Activated CD4-positive, alpha-beta memory T cell treated with anti-CD3 and anti-CD28 coated beads for 36 hours (primary cell): ENCODE results near the gene NR4A2. TPM values are rescaled to one million over a fixed set of nuclear protein-coding genes. Genes with fewer than 3 reads are reported as not detected.

Experiments used
- CTCF ChIA-PET: fragments of 350-600 bp; sonication (Branson Sonifier 250); formaldehyde crosslinking; loops from one replicate; lab custom pipeline; 2021; ENCODE audit warnings: antibody characterized with exemption, inconsistent platforms; lab: Charles Lee
- POLR2A ChIA-PET: fragments of 350-600 bp; sonication (Branson Sonifier 250); formaldehyde crosslinking; loops from one replicate; lab custom pipeline; 2021; ENCODE audit warnings: antibody characterized with exemption; lab: Charles Lee
- DNase-seq: peaks from one replicate; pipeline ENCODE4 v3.0.0-alpha.2; 2020
- H3K27ac Mint-ChIP-seq: one replicate; pipeline ENCODE4 v1.8.0; 2021; ENCODE audit warnings: mixed read lengths
- H3K27me3 Mint-ChIP-seq: one replicate; pipeline ENCODE4 v1.8.0; 2021; ENCODE audit warnings: mixed read lengths
- H3K36me3 Mint-ChIP-seq: one replicate; pipeline ENCODE4 v1.8.0; 2021; ENCODE audit warnings: mixed read lengths
- H3K4me1 Mint-ChIP-seq: one replicate; pipeline ENCODE4 v1.8.0; 2021; ENCODE audit warnings: low read depth, mixed read lengths
- H3K4me3 Mint-ChIP-seq: one replicate; pipeline ENCODE4 v1.8.0; 2021; ENCODE audit warnings: mild to moderate bottlenecking, mixed read lengths
- H3K9me3 Mint-ChIP-seq: one replicate; pipeline ENCODE4 v1.8.0; 2021; ENCODE audit warnings: mixed read lengths
- intact Hi-C: fragments of 100-400 bp; cut with micrococcal nuclease; formaldehyde crosslinking; loops from one replicate; pipeline ENCODE4 v1.15.1; 2023
- total RNA-seq, 2 experiments: library from RNA; stranded (reverse); gene quantifications; one replicate each; pipeline ENCODE4 v1.2.3, GENCODE V29; 2021

NR4A2 gene
- total RNA-seq, 2 experiments from 2014 or later, result 9.3 to 10.0 TPM

GRCh38 chr2:156347431-156347830, 14.9 kb upstream of the NR4A2 start:
- no peak overlapping the region for H3K27ac Mint-ChIP-seq
- no peaks in the 10 kb centered on the region for H3K9me3 Mint-ChIP-seq
- peaks cover 21% of the 10 kb centered on the region for H3K4me1 Mint-ChIP-seq
- H3K4me3 Mint-ChIP-seq, result no peak overlapping the region
- CTCF ChIA-PET, result interaction anchor here (1.2 kb wide), 1 partner anchor 12 kb away, joined by 4 read pairs; no protein-coding TSS in a partner anchor
- POLR2A ChIA-PET, result interaction anchor here (1.1 kb wide), 1 partner anchor 10 kb away, joined by 3 read pairs; no protein-coding TSS in a partner anchor
- no peak for DNase-seq
- intact Hi-C loops, result no loop called here
- no peaks in the 10 kb centered on the region for H3K27me3 Mint-ChIP-seq
- no peaks in the 10 kb centered on the region for H3K36me3 Mint-ChIP-seq

DNA sequence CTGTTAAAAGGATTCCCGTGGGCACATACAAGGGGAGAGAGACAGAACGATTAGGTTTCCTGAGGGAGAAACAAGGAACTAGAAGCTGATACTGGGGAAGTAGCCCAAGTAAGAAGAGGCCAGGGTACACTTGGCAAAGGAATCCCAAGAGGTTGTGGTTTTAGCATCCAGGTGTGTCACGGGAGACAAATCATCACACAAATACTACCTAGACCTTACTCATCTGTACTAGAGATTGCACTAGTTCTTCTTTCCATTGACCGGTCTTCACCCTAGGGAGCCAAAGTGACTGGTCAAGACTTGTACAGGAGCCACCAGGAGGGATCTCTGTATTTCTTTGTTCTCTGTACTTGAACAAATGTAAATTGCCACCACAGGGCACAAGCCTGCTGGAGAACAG, 14.2 kb upstream of the NR4A2 start:
- no peaks in the 10 kb centered on the region for H3K36me3 Mint-ChIP-seq
- peaks cover 21% of the 10 kb centered on the region for H3K4me1 Mint-ChIP-seq
- no peaks in the 10 kb centered on the region for H3K9me3 Mint-ChIP-seq
- POLR2A ChIA-PET, result interaction anchor here (1.1 to 2.5 kb wide), 2 partner anchors 11 to 12 kb away, joined by 3 to 11 read pairs; no protein-coding TSS in a partner anchor
- H3K27ac Mint-ChIP-seq, result no peak overlapping the region
- H3K27me3 Mint-ChIP-seq, result no peaks in the 10 kb centered on the region
- CTCF ChIA-PET, result interaction anchor here (1.5 kb wide), 1 partner anchor 11 kb away, joined by 6 read pairs; no protein-coding TSS in a partner anchor
- intact Hi-C loops, result no loop called here
- H3K4me3 Mint-ChIP-seq, result no peak overlapping the region
- no peak for DNase-seq

DNA sequence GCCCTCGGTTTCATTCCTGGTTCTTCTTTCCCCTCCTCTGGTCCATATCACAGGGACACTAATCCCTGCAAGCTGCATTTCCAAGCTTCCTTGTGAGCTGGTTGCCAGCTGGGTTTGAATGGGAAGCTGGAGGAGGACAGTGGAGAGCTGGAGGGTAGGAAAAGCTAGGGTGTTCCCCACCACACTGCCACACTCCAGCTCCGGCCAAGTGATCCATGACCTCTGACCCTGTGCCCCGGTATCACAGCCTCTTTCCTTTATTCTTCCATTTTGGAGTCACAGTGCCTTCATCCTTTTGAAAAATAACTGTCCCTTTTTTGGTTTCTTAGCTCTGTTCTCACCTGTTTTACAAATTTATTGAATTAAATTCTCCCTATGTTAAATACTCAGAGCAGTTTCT, 13.1 kb upstream of the NR4A2 start:
- DNase-seq, result no peak
- H3K27ac Mint-ChIP-seq, result no peak overlapping the region
- no peaks in the 10 kb centered on the region for H3K9me3 Mint-ChIP-seq
- H3K36me3 Mint-ChIP-seq, result no peaks in the 10 kb centered on the region
- peaks cover 26% of the 10 kb centered on the region for H3K4me1 Mint-ChIP-seq
- intact Hi-C loops, result no loop called here
- H3K4me3 Mint-ChIP-seq, result no peak overlapping the region
- ChIA-PET CTCF (interaction anchor here (1.5 to 2.1 kb wide), 2 partner anchors 12 to 244 kb away, joined by 6 read pairs; no protein-coding TSS in a partner anchor), POLR2A (interaction anchor here (2.5 kb wide), 1 partner anchor 11 kb away, joined by 11 read pairs; no protein-coding TSS in a partner anchor)
- no peaks in the 10 kb centered on the region for H3K27me3 Mint-ChIP-seq

- H3K27ac Mint-ChIP-seq, result peak overlapping the region; percentile 89
- peaks cover 42% of the 10 kb centered on the region for H3K4me1 Mint-ChIP-seq
- no peaks in the 10 kb centered on the region for H3K36me3 Mint-ChIP-seq
- no peaks in the 10 kb centered on the region for H3K9me3 Mint-ChIP-seq
- H3K27me3 Mint-ChIP-seq, result no peaks in the 10 kb centered on the region
- H3K4me3 Mint-ChIP-seq, result no peak overlapping the region
- ChIA-PET POLR2A (interaction anchor here (1.0 to 3.4 kb wide), 4 partner anchors 10 to 56 kb away, joined by 3 to 39 read pairs (median 18); partner anchors contain the start of gene NR4A2), CTCF (interaction anchor here (0.9 to 2.9 kb wide), 2 partner anchors 10 to 57 kb away, joined by 4 to 14 read pairs; no protein-coding TSS in a partner anchor)
- DNase-seq, result no peak
- intact Hi-C loops, result loop anchor here (1.0 kb wide), 1 partner anchor 41 kb away; no protein-coding TSS in a partner anchor
These were observed 11.4 kb upstream of the NR4A2 start for GRCh38 chr2:156343940-156344301.

DNA sequence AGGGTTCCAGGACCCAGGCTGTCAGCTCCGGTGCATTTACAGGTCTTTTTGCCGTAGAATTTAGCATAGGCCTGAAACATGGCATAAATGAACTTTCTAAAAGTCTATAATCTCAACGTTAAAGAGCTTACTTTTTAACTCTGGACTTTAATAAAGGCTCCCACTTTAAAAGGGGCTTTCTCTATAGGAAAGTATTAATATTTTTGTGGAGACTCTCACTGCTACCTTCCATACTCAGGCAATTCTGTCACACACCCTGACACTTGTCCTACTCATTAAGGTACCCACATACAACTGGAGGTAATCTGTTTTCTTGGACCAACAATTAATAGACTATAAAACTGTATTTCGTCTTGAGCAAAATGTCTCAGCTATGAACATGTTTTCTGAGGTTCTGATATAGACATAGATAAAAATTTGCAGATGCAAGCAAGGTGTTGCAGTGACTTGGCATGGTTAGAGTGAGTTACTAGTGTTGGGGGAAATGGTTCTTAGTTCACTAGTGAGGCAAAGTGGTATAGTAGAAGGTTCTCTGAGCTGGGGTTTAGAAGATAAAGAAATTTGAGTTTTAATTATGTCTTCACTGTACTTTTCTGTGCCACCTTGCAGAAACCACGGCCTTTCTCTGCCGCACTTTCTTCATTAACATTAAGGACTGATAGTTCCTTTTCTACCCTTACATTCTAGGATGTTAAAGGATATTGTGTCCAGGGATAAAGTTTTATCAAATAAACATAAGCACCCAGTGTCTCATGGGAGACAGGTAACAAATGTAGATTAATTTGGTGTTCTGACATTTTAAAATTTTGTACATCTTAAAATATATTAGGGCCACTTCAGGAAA, 10.8 kb upstream of the NR4A2 start:
- peaks cover 47% of the 10 kb centered on the region for H3K4me1 Mint-ChIP-seq
- H3K9me3 Mint-ChIP-seq, result no peaks in the 10 kb centered on the region
- intact Hi-C loops, result loop anchor here (1.0 kb wide), 1 partner anchor 42 kb away; no protein-coding TSS in a partner anchor
- peak overlapping the region; percentile 79 for H3K4me3 Mint-ChIP-seq
- peak overlapping the region; percentile 89 for H3K27ac Mint-ChIP-seq
- DNase-seq, result no peak
- H3K36me3 Mint-ChIP-seq, result no peaks in the 10 kb centered on the region
- POLR2A ChIA-PET, result interaction anchor here (1.0 to 3.4 kb wide), 6 partner anchors 10 to 94 kb away, joined by 3 to 39 read pairs (median 8); partner anchors contain the start of genes GPD2 and NR4A2
- H3K27me3 Mint-ChIP-seq, result no peaks in the 10 kb centered on the region
- CTCF ChIA-PET, result interaction anchor here (0.6 to 2.9 kb wide), 4 partner anchors 9 to 966 kb away, joined by 3 to 14 read pairs (median 4); no protein-coding TSS in a partner anchor

DNA sequence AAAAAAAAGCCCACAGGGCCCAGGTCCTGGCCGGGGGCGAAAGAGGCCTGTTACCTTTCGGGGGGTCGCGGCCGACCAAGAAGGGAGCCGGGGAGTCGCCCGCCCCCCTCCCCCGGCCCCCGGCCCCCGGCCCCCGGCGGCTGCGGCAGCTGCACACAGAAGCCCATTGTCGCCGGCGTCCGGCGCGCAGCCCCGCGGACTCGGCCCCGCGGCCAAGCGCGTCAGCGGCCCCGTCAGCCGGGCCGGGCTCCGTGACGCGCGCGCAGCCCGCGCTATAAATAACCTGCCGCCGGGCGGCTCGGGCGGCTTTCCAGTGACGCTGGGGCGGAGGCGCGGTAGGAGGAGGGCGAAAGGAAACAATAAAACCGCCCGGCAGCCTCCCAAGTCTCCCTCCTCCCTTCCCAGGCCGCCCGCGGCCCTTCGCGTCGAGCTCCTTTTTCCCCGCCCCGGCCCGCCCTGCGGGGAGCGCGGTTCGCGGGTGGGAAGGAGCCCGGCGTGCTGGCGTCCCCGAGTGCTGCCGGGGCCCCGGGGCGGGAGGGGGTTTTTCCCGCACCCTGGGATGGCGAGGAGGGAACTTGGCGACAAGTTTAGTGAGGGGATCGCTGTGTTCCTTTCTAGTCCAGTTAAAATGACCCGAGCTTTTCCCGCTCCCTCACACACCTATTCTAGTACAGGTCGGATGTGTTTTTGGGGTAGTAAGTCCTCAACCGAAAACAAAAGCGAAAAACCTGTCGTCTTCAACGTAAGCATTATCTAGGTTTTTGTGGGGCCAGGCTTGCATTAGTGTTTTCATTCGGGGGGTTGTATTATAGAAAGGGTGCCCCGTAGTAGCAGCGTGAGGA, 10.0 kb upstream of the NR4A2 start:
- intact Hi-C loops, result loop anchor here (1.0 kb wide), 1 partner anchor 43 kb away; no protein-coding TSS in a partner anchor
- Mint-ChIP-seq H3K27ac (peak overlapping the region; percentile 99), H3K36me3 (no peaks in the 10 kb centered on the region), H3K9me3 (no peaks in the 10 kb centered on the region), H3K4me1 (peaks cover 47% of the 10 kb centered on the region), H3K27me3 (no peaks in the 10 kb centered on the region), H3K4me3 (peak overlapping the region; percentile 94)
- CTCF ChIA-PET, result interaction anchor here (0.6 to 2.9 kb wide), 4 partner anchors 8 to 966 kb away, joined by 3 to 14 read pairs (median 4); no protein-coding TSS in a partner anchor
- DNase-seq, result peak; percentile 90
- POLR2A ChIA-PET, result interaction anchor here (1.1 to 3.4 kb wide), 5 partner anchors 9 to 95 kb away, joined by 3 to 39 read pairs (median 10); partner anchors contain the start of genes GPD2 and NR4A2

DNA sequence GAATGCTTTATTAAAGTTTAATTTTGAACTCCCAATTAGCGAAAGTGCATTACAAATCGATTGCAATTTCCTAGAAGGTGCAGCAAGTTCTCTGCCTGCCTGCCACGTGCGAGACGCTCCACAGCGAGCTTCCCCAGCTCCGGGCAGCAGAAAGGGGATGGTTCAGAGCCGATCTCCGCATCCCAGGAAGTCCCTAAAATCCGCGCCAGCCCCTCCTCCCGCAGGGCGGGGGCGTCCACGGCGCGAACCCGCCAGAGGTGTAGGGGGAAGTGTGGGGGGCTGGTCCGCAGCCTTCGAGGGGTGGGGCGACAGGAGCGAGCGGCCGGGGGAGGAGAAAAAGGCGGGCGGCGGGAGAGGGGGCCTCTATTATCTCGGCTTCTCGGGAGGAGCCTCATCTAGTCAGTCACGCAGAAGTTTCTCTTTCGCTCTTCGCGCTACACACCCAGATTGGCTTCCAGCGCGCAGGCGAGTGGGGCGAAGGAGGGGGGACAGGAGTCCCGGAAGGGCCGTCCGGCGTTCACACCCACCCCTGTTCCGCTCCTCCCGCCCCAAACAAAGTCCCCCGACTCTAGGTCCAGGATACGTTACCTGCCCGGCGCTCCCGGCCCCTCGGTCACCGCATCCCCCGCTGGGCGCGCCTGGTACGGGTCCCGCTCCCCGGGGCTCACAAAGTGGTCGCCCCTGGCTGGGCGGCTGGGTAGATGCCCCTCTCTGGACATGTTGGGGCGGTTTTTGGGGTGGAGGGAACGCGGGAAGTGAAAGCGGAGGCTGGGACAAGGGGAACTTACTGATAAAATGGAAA, 9.1 kb upstream of the NR4A2 start:
- Mint-ChIP-seq H3K4me3 (peak overlapping the region; percentile 94), H3K36me3 (no peaks in the 10 kb centered on the region), H3K9me3 (no peaks in the 10 kb centered on the region), H3K27me3 (no peaks in the 10 kb centered on the region), H3K27ac (peak overlapping the region; percentile 99), H3K4me1 (peaks cover 47% of the 10 kb centered on the region)
- ChIA-PET CTCF (interaction anchor here (0.9 to 1.6 kb wide), 9 partner anchors 9 to 965 kb away, joined by 3 to 13 read pairs (median 5); partner anchors contain the start of gene NR4A2), POLR2A (interaction anchor here (0.7 to 3.4 kb wide), 6 partner anchors 8 to 96 kb away, joined by 3 to 39 read pairs (median 12); partner anchors contain the start of genes GPD2 and NR4A2)
- peak; percentile 93 for DNase-seq
- intact Hi-C loops, result loop anchor here (1.0 to 2.0 kb wide), 7 partner anchors 9 to 919 kb away; partner anchors contain the start of genes GPD2 and NR4A2

DNA sequence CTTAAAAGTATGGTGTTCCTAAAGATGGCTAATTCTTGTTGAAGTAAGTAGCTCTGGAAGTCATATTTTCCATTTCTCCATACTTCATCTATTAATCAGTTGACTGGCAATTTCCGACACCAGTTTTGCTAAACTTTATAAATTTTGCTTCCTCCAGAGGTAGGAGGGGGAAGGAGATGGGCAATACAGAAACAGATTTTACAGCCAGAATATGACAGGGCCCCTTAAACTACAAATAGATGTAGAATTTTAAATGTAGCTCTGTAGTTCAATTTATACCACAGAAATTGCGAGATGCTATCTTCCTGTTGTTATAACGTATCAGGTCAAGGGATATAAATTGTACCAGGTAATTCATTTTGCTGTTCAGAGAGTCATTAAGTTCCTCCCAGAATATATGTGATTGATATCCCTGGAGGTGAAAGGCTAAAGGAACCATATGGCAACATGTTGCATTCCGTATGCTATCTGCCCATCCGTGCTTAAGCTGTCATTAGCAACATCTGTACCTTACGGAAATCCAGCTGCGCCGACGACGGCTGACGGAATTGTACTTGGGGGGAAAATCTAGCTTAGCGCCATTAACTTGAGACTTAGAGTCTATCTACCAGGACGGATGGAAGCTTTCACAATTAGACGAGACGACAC, 8.4 kb upstream of the NR4A2 start:
- peaks cover 49% of the 10 kb centered on the region for H3K4me1 Mint-ChIP-seq
- CTCF ChIA-PET, result interaction anchor here (0.9 to 1.6 kb wide), 10 partner anchors 8 to 964 kb away, joined by 3 to 13 read pairs (median 4); partner anchors contain the start of gene NR4A2
- POLR2A ChIA-PET, result interaction anchor here (0.7 to 3.4 kb wide), 7 partner anchors 8 to 97 kb away, joined by 3 to 28 read pairs (median 4); partner anchors contain the start of genes GPD2 and NR4A2
- H3K27me3 Mint-ChIP-seq, result no peaks in the 10 kb centered on the region
- peak; percentile 60 for DNase-seq
- H3K9me3 Mint-ChIP-seq, result no peaks in the 10 kb centered on the region
- H3K4me3 Mint-ChIP-seq, result peak overlapping the region; percentile 94
- intact Hi-C loops, result loop anchor here (1.0 to 2.0 kb wide), 7 partner anchors 9 to 920 kb away; partner anchors contain the start of genes GPD2 and NR4A2
- H3K27ac Mint-ChIP-seq, result peak overlapping the region; percentile 99
- no peaks in the 10 kb centered on the region for H3K36me3 Mint-ChIP-seq

DNA sequence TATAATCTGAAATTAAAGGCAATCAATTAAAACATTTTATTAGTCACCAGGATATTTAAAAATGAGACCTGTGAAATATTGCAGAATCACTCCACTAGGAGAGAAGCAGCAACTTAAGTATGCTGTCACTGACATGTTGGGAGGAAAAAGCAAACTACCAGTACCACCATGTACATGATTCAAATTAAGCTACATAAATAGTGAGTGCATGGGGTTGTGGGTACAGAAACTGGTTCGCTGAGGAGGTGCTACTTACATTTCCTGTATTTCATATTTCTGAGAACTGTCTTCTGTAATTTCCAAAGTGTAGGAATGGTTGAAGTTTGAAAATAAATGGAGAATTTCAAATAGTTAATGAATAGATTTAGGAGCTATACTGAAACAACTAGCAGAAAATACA, 7.9 kb upstream of the NR4A2 start:
- ChIA-PET POLR2A (interaction anchor here (0.7 to 3.4 kb wide), 5 partner anchors 8 to 79 kb away, joined by 3 to 28 read pairs (median 4); partner anchors contain the start of gene NR4A2), CTCF (interaction anchor here (1.1 to 1.6 kb wide), 8 partner anchors 8 to 963 kb away, joined by 3 to 13 read pairs (median 6); partner anchors contain the start of gene NR4A2)
- Mint-ChIP-seq H3K9me3 (no peaks in the 10 kb centered on the region), H3K27ac (peak overlapping the region; percentile 99), H3K36me3 (no peaks in the 10 kb centered on the region), H3K4me1 (peaks cover 54% of the 10 kb centered on the region), H3K27me3 (no peaks in the 10 kb centered on the region), H3K4me3 (peak overlapping the region; percentile 94)
- intact Hi-C loops, result loop anchor here (2.0 kb wide), 2 partner anchors 136 to 920 kb away; no protein-coding TSS in a partner anchor
- DNase-seq, result no peak
